Vagina (tissue), 2 donors: ENCODE measurements around the gene AGBL1. TPM values are rescaled to one million over a fixed set of nuclear protein-coding genes. Genes with fewer than 3 reads are reported as not detected.

ENCODE experiments used
- DNase-seq, 2 donors: peaks; one replicate each; pipeline ENCODE4 v3.0.0-alpha.2; 2017; ENCODE audit errors: extremely low spot score in 2 of 2
- H3K27ac ChIP-seq: fragments of 200-600 bp; sonication (generic); one replicate; pipeline ENCODE4 v1.5.1; 2019
- H3K27me3 ChIP-seq: fragments of 200-600 bp; sonication (generic); one replicate; pipeline ENCODE4 v1.5.1; 2019
- H3K36me3 ChIP-seq, 2 donors: fragments of 200-600 bp; sonication (generic); one replicate each; pipeline ENCODE4 v1.5.1; 2017 to 2019
- H3K4me1 ChIP-seq: fragments of 200-600 bp; sonication (generic); one replicate; pipeline ENCODE4 v1.5.1; 2019
- H3K4me3 ChIP-seq, 2 donors: fragments of 200-600 bp; sonication (generic); 1 replicate in 1 of 2; 2 replicates in 1 of 2; pipeline ENCODE4 v1.5.1; 2016 to 2019
- H3K9me3 ChIP-seq: fragments of 200-600 bp; sonication (generic); one replicate; pipeline ENCODE4 v1.5.1; 2019
- POLR2A ChIP-seq, 2 donors: fragments of 450-650 bp; IDR thresholded peaks; one replicate each; pipeline ENCODE4 v1.6.1; 2017; ENCODE audit warnings: antibody characterized with exemption in 2 of 2, mild to moderate bottlenecking in 2 of 2, moderate library complexity in 2 of 2
- POLR2AphosphoS5 ChIP-seq, 2 donors: sonication (generic); formaldehyde crosslinking; IDR thresholded peaks; one replicate each; pipeline ENCODE4 v1.9.0; 2017; ENCODE audit warnings: antibody characterized with exemption in 2 of 2, mild to moderate bottlenecking in 2 of 2, low read depth in 1 of 2; ENCODE audit not compliant: insufficient read depth in 1 of 2
- intact Hi-C: fragments of 100-400 bp; cut with DNase I; formaldehyde crosslinking; loops from one replicate; pipeline ENCODE4 v1.15.1; 2023
- total RNA-seq: library from RNA; depleted of rRNA; stranded (reverse); fragments of >200 nt; gene quantifications from one replicate; pipeline ENCODE4 v1.2.3, GENCODE V29; 2016
- TF ChIP-seq, protein P1 (sequence below), 3 experiments: fragments of 450-650 bp in 2 of 3; fragments of 200-600 bp in 1 of 3; sonication (generic) in 1 of 3; IDR thresholded peaks; one replicate each; pipeline ENCODE4 v1.5.1; 2017 to 2019; ENCODE audit warnings: antibody characterized with exemption in 3 of 3, mild to moderate bottlenecking in 2 of 3, moderate library complexity in 2 of 3

AGBL1 gene
- total RNA-seq, 1 donor from 2014 or later: not detected

DNA sequence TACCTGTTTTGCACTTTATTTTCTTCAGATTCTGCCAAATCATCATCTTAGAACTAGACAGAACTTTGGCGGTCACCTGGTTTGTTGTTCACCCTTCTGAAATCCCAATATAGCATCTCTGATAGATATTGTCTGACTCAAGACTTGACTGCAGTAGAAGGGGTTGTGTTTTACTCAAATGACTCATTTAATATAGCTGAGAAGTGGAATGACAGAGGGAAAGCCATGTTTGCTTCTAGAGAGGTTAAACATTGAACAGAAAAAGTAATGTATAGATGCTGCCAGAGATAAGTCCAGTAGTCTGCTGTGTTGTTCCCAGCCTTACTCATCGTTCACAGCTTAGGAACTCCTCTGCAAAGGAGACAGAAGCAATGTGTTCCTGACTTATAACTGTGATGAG, 402.0 kb downstream of the AGBL1 start:
- H3K36me3 ChIP-seq: no peaks in the 10 kb centered on the region
- no peaks in the 10 kb centered on the region for H3K27me3 ChIP-seq
- intact Hi-C loops: no loop called here
- no peaks in the 10 kb centered on the region for H3K9me3 ChIP-seq
- DNase-seq: no peak
- H3K4me3 ChIP-seq: no peak overlapping the region
- no peak overlapping the region for H3K27ac ChIP-seq
- no peak for TF ChIP-seq POLR2A (IDR thresholded peaks at IDR 0.05)
- no peaks in the 10 kb centered on the region for H3K4me1 ChIP-seq

DNA sequence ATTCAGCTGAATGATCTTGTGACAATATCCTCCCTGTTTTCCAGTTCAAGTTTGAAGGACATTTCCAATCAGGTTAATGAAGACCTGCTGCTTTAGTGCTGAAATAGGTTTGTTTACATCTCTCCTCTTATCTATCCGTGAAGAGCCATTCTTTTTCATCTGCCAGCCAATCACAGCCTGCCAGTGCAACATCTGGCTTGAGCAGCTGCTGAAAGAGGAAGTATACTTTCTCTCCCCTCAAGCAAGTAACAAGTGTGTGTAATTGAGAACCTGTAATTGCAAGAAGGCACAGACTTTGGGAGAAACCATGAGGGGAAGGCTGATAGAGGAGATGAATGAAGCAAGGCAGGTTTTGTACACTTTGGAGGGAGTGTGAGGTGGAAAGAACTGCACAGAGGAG, 404.3 kb downstream of the AGBL1 start:
- Histone ChIP-seq H3K27me3 (no peaks in the 10 kb centered on the region), H3K4me3 (no peak overlapping the region), H3K36me3 (no peaks in the 10 kb centered on the region), H3K9me3 (no peaks in the 10 kb centered on the region), H3K4me1 (no peaks in the 10 kb centered on the region), H3K27ac (no peak overlapping the region)
- intact Hi-C loops: no loop called here
- TF ChIP-seq POLR2AphosphoS5 (IDR thresholded peaks at IDR 0.05; ENCODE audit: insufficient read depth in 1 of 2, low read depth in 1 of 2) (no peak), POLR2A (IDR thresholded peaks at IDR 0.05) (no peak)
- TF ChIP-seq, protein P1, sequence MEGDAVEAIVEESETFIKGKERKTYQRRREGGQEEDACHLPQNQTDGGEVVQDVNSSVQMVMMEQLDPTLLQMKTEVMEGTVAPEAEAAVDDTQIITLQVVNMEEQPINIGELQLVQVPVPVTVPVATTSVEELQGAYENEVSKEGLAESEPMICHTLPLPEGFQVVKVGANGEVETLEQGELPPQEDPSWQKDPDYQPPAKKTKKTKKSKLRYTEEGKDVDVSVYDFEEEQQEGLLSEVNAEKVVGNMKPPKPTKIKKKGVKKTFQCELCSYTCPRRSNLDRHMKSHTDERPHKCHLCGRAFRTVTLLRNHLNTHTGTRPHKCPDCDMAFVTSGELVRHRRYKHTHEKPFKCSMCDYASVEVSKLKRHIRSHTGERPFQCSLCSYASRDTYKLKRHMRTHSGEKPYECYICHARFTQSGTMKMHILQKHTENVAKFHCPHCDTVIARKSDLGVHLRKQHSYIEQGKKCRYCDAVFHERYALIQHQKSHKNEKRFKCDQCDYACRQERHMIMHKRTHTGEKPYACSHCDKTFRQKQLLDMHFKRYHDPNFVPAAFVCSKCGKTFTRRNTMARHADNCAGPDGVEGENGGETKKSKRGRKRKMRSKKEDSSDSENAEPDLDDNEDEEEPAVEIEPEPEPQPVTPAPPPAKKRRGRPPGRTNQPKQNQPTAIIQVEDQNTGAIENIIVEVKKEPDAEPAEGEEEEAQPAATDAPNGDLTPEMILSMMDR (IDR thresholded peaks at IDR 0.05): no peak
- no peak for DNase-seq

DNA sequence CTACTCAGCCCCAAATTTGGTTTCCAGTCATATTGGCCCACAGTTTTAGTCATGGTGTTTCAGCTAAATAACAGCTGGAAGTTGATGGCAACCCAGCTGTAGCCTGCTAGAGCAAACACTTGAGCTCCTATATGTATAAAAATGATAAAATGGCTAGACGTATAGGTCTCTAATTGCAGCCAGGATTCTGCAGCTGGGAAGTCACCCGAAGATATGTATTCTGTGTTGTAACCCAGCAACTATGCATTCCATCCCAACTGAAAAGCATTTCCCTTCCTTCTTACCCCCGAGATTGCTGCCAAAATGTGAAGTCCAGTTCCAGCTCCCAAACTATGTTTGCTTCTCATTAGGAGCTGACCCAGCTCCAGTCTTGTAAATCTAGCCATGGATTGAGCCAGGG, 408.4 kb downstream of the AGBL1 start:
- H3K36me3 ChIP-seq: no peaks in the 10 kb centered on the region
- no peak for TF ChIP-seq POLR2AphosphoS5 (IDR thresholded peaks at IDR 0.05; ENCODE audit: insufficient read depth in 1 of 2, low read depth in 1 of 2)
- TF ChIP-seq, protein P1 (IDR thresholded peaks at IDR 0.05): no peak
- TF ChIP-seq POLR2A (IDR thresholded peaks at IDR 0.05): no peak
- no peaks in the 10 kb centered on the region for H3K4me1 ChIP-seq
- DNase-seq: no peak
- H3K9me3 ChIP-seq: no peaks in the 10 kb centered on the region
- no peak overlapping the region for H3K27ac ChIP-seq
- no peaks in the 10 kb centered on the region for H3K27me3 ChIP-seq
- no peak overlapping the region for H3K4me3 ChIP-seq
- intact Hi-C loops: no loop called here

DNA sequence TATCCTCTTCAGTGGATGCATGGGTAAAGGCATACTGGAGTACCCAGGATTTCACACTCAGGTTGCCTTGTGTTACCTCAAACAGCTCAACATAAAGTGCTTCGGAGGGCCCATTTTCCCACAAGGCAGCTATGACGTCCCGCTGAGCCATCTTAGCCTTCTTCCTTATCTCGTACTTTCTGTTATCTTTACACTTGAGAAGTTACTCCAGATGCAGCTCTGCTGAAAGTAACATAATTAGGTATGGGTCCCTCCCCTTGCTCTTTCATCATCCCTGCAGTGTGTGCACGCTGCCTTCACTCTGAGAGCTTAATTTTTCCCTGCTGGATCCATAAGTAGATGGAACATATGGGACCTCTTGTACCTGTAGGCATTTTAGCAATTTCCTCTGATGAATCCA, 410.3 kb downstream of the AGBL1 start:
- no peak overlapping the region for H3K4me3 ChIP-seq
- H3K4me1 ChIP-seq: no peaks in the 10 kb centered on the region
- no peak for DNase-seq
- H3K27me3 ChIP-seq: no peaks in the 10 kb centered on the region
- no peak overlapping the region for H3K27ac ChIP-seq
- no peaks in the 10 kb centered on the region for H3K36me3 ChIP-seq
- intact Hi-C loops: no loop called here
- TF ChIP-seq, protein P1 (IDR thresholded peaks at IDR 0.05): no peak
- TF ChIP-seq POLR2AphosphoS5 (IDR thresholded peaks at IDR 0.05; ENCODE audit: insufficient read depth in 1 of 2, low read depth in 1 of 2) (no peak), POLR2A (IDR thresholded peaks at IDR 0.05) (no peak)
- no peaks in the 10 kb centered on the region for H3K9me3 ChIP-seq

DNA sequence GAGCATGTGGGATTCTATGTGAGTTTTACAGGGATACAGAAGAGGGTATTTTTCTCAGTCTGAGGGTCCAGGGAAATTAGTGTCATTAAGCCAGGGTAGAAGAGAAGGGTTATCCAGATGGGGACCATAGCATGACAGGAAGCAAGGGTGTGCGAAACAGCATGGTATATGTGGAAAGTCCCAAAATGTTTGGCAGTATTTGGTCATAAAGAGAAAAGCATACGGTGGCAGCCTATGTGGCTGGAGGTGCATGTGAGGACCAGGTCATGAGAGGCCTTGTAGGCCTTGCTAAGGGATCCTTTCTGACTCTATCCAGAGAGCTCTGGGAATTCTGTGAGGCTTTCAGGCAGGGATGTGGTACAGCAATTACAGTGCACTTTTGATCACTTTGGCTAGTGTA, 411.4 kb downstream of the AGBL1 start:
- no peaks in the 10 kb centered on the region for H3K9me3 ChIP-seq
- no peaks in the 10 kb centered on the region for H3K4me1 ChIP-seq
- H3K36me3 ChIP-seq: no peaks in the 10 kb centered on the region
- DNase-seq: no peak
- H3K4me3 ChIP-seq: no peak overlapping the region
- no peak overlapping the region for H3K27ac ChIP-seq
- TF ChIP-seq, protein P1 (IDR thresholded peaks at IDR 0.05): no peak
- H3K27me3 ChIP-seq: no peaks in the 10 kb centered on the region
- intact Hi-C loops: no loop called here

DNA sequence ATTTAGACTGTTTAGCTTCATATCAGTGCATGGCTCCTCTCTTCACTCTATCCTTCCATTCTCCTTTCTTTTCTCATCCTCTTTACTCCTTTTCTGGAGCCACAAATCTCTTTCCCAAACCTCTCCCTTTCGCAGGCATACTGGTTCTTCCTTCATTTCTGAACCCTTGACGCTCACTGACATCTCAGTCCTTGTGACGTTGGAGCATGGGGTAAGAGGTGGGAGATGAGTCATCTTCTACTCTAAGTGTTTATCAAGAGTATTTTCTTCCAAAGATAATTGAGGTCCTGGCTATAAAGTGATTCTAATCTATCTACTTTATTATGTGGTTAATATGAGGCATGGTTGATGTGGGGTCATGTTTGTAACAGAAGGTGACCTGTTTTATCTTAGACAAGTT, 414.2 kb downstream of the AGBL1 start:
- no peak for DNase-seq
- intact Hi-C loops: no loop called here
- H3K9me3 ChIP-seq: no peaks in the 10 kb centered on the region
- H3K36me3 ChIP-seq: no peaks in the 10 kb centered on the region
- H3K4me1 ChIP-seq: no peaks in the 10 kb centered on the region
- TF ChIP-seq POLR2A (IDR thresholded peaks at IDR 0.05) (no peak), POLR2AphosphoS5 (IDR thresholded peaks at IDR 0.05; ENCODE audit: insufficient read depth in 1 of 2, low read depth in 1 of 2) (no peak)
- TF ChIP-seq, protein P1 (IDR thresholded peaks at IDR 0.05): no peak
- H3K27me3 ChIP-seq: no peaks in the 10 kb centered on the region
- no peak overlapping the region for H3K4me3 ChIP-seq
- H3K27ac ChIP-seq: no peak overlapping the region
